NCI-H748 (cell line): ENCODE results near the gene DDA1.

Experiments used
- DNase-seq: peaks from one replicate; lab custom pipeline; 2025; ENCODE audit not compliant: unreplicated experiment; lab: John Stamatoyannopoulos, UW

Gene DDA1

DNA sequence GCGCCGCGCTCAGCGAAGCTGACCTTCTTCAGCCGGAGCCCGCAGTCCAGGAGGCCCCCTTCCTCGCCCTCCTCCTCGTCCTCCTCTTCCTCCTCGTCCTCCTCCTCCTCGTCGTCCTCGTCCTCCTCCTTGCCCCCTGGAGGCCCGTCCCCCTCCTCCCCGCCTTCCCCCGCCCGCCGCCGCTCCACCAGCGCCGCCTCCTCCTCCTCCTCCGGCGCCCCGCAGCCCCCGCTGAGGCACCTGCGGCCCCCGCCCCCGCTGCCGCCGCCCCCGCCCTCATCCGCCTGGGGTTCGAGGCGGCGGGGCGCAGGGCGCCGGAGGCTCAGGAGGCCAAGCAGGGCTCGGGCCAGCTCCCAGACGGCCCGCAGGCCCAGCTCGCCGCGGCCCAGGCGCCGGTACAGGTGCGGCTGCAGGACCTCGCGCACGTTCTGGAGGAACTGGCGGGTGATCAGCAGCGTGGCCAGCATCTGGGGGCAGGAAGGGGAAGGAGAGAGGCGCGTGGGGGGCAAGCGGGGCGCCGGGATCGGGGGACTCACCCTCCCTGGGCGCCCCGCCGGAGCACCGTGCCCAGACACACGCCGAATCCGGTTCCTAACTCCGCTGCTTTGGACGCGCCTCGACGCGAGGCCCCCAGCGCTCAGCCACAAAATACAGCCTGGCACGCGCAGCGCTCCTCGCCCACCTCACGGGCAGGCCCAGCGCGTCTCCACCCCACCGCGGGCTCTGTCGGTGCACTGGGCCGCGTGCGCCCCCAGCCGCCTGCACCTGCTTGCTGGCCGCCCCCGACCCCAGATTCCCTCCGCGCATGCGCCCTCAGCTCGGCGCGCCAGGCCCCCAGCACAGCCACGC is 19.4 kb downstream of the DDA1 start:
- DNase-seq = no peak

DNA sequence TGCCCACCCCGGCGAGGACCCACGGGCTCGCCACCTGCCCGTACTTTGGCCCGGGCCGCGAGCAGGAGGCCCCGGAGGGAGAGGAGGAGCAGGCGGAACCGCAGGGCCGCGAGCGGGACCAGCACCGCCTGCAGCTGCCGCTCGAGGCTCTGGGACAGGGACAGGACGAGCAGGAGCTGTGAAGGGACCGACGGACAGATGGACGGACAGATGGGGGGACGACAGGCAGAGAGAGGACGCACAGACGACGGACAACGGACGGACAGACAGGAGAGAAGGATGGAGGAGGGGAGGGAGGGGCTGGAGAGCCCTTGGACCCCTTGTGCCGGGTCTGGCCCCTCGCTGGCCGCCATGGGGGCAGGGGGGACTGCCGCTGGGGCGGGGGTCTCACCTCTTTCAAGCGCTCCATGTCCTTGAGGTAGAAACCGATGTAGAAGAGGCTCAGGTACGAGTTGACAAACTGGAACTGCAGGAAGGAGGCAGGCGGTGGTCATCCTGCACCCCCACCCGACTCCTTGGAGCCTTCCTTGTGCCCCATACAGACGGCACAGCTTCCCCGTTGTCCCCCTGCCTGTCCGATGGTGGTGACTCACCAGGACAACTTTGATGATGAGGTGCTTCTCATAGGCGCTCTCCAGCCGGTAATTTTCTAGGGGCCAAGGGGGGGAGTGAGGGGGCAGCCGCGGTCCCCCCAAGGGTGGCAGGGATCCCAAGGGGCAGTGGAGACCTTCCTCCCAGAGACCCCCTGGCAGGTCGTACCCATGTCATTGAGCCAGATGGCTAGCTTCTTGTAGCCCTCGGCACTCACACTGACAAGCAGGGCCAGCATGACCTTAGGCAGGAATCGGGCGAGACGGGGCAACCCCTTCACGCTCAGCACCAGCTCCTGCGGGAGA is 20.3 kb downstream of the DDA1 start:
- no peak for DNase-seq

DNA sequence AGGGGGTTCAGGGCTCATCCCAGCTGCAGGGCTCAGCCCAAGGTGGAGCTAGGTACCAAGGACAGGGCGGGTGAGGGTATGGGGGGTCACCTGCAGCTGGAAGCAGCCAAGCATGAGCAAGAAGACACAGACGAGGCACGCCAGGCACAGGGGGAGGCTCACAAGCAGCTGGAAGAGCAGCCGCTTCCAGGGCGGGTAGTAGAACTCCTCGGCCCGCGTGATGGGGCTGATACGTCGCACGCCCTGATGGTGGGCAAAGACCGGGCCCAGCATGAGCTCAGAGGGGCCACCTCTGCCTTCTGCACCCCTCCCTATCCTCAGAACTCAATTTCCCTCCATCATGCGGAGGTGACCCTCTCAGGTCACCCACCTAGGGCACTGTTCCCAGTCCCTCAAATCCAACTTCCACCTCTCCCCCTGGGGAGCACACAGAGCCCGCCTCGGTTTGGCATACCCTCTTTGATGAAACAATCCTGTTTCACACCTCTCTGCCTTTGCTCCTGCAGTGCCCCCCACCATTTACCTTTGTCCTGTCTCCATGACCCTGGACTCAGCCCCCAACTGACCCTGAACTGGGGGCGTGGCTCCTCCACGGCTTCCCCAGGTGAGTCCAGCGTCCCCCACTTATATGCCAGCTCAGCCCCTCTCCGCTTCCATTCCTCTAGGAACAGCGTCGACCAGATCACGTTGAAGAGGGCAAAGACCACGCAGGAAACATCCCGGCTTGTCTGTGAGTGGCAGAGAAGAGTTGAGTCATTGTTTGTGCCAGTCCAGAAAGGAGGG is 21.1 kb downstream of the DDA1 start:
- DNase-seq = no peak

DNA sequence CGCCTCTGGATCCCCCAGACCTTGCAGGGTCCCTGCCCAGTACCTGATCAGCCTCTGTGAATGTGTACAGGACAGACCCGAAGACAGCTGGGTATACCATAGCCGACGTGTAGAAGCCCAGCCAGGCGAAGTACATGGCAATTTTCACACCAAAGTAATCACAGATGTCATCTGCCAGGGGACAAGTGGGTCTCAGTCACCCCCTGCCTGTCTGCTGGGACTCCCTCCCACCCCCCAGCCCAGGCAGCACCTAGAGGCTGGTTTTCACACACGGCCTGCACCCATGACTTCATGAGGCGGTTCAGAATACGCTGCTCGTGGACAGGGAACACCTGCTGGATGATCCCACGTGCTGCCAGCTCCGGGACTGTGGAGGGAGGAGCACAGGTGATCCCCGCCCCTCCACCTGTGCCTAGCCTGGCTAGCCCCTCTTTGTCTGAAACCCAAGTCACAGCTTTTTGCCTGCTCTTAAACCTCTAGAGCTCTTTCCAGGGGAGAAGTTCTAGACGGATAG is 21.7 kb downstream of the DDA1 start:
- DNase-seq = peak; percentile 18

DNA sequence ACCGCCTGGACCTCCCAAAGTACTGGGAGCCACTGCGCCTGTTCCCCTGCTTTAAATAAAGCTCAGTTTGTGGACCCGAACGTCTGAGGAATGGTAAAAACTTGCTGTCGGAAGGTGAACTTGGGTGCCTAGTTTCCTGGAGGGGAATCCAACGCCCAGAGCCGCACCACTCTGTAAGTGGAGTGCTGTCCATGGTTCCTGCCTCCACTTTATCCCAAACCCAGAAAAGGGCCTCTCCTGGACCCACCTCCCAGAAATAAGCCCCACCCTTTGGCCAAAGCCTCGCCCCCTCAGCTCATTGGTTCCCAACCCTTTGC is 23.0 kb downstream of the DDA1 start:
- no peak for DNase-seq

DNA sequence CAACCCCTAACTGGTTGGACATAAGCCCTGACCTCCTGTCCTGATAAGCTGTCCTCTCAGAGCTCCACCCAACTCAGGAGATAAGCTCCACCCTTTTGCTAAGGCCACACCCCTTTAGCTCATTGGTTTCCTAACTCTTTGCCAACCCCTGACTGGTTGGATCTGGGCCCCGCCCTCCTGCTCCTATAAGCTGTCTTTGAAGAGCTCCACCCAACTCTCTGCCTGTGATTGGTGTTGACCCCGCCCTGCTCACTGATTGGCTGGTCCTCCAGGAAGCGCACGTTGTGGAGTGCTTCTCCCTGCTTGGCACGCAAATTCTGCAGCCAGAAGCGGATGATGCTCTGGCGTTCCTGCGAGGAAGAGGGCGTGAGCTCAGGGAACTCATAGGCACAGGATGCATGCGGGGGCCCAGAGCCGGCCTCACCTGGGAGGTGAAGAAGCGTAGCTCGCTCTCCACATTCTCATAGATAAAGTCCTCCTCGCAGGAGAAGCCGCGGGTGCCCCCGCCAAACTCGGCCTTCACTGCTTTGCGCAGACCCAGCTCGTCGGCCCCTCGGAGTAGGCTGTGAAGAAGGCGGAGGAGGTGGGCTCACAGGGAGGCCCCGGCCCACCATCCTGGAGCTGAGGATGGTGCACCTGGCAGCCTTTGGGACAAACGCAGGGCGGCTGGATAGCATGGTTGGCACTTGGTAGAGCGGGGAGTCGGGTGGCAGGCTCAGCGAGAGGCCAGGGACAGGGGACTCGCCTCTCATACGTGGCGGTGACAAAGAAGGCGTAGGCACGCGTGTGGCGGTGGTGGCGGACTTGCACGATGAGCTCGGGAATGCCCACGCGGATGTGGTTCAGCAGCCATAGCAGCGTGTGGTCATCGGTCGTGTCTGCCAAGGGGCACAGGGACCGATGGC is 23.6 kb downstream of the DDA1 start:
- peak; percentile 70 for DNase-seq

DNA sequence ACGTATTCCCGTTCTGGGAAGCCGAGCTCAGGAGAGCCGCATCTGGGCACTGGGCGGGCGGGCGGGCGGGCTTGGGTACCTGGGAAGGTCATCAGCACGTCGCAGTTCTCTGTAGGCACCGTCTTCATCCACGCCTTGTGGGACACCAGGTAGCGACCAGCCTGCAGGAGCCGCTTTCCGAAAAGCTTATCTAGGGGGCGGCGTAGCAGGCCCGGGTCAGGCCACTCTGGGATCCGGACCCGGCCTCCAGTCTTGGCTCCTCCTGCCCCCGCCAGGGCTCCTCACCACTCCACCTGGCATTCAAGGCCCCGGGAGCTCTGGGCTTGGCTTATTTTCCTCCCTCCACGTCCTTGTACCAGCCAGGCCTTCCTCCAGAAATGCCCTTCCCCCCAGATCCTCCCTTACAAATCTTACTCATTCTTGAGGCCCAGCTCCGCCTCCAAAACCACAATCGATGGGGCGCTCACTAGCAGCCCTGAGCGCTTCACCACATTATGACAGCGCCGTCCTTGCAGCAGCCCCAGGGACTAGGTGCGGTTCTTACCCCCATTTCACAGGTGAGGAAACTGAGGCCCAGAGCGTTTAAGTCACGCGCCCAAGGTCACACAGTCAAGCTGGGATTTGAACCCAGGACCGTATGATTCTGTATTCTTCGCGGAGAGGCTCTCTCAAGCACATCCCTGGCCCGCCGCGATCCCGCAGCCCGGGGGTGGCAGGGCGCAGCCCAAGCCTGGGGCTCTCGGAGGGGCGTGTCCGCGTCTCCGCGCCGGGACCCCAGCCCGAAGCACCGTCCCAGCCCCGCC is 24.4 kb downstream of the DDA1 start:
- DNase-seq = no peak

DNA sequence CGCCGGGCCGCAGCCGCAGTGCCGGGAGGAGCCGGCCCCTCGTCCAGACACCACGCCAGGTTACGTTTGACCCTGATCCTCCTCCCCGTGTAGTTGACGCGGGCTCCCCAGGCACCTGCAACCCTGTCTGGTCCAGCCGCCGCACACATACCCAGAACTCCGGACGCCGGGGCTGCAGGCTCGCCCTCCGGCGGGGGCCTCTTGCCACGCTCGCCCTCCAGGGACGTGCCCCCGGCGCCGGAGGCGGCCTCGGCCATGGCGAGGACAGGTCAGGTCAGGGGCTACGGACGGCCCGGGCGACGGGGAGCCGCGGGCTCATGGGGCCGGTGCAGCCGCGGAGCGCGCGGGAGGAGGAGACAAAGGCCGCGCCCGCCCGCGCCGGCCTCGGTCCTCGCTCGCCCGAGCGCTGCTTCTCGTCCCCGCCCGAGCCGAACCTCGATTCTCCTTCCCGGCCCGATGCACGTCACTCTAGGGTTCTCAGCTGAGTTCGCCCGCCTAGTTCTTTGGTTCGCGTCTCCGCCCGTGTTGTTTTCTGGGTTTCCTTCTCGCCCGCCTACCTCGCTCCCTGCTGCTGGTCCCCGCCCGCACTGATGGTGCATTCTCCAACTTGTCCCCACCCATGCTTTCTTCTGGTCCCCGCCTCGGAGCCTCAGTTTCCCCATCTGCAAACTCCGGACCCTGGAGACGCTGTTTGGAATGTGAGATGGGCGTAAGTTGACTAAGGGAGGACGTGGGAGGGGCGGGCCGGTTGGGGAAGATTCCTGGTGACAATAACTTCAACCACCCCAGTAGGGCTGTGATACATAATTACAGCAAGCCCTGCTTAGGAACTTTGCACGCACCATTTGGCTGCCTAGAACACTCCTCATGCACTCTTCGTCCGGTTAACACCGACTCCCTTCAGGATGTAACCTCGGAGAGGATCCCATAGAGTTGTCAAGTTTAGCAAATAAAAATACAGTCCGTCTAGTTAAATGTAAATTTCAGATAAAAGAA is 25.3 kb downstream of the DDA1 start, which contains the start of gene ANO8:
Gene ANO8, minus strand, starts transcription at position 442 of the 996 bp plus-strand sequence. Its CDS starts 185 bp downstream, at position 257.
- DNase-seq = peak; percentile 95

DNA sequence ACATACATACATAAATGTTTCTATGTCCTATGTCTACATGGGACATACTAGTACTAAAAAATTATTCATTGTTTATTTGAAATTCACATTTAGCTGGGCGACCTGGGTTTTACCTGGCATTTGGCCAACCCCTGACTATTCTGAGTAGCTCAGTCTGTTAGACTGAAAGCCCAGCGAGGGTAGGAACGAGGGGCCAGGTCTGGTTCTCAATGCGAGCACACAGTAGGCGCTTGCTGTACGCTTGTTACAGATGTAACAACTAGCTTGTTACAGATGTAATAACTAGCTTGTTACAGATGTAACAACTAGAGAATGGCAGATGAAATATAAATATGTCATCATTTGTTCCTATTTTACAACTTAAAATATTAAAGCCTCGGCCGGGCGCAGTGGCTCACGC is 26.2 kb downstream of the DDA1 start:
- no peak for DNase-seq

DNA sequence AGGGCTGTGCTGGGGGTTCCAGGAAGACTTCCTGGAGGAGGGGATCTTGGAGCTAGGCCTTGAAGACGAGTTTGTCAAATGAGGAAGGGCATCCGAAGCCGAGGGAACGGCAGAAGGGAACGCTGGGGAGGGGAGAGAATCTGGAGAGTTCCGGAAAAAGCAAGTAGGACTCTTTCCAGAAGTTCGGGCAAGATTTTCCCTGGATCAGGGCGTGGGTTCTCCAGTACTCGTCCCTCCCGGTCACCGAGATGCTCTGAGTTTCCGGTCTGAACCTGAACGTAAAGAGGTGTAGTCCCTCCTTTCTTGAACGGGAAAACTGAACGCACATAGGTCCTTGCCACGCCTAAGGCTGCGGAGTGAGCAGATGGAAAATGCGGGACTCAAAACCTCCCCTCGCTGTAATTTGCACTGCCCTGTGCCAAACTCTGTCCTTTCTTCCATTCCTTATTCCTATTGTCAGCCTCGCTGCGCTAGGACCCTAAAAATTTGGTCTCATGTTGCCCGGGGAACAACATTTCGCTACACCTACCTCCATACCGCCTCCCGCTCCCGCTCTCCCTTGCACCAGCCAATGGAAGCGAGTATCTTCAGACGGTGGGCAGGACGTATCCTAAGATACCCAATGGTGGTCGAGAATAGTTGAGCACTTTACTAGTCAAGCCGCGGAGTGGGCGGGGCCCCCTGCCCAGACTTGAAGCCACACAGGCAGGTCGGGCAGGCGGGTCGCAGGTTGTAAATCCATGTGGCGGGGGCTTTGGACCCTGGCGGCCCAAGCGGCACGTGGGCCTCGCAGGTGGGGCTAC is 27.7 kb downstream of the DDA1 start, which contains the start of gene GTPBP3:
Gene GTPBP3, plus strand, starts transcription at position 682 of the 803 bp plus-strand sequence. Its CDS starts 59 bp downstream, at position 741.
- peak; percentile 98 for DNase-seq

DNA sequence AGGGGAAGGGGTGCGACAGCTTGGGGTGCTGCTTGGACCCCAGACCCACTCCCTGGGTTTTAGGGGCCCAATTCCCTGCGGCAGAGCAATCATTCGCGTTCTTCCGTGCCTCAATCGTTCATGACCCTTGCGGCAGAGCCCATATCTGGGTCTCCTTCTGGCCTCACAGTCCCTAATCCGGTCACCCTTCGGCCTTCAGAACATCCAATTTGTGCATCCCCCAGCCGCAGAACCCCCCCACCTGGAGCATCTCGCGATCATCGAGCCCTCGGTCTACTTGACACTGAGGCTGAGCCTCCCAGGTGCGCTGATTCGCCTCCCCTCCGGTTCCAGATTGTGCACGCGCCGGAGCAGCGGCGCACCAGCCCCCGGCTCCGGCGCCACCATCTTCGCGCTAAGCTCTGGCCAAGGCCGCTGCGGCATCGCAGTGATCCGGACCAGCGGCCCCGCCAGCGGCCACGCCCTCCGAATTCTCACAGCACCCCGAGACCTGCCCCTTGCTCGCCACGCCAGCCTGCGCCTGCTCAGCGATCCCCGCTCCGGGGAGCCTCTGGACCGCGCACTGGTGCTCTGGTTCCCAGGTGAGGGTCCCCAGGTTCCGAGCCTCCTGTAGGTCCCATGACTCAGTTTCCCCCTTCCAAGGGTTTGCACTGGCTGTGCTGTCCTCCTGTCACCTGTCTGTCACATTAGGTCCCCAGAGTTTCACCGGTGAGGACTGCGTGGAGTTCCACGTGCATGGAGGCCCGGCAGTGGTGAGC is 28.5 kb downstream of the DDA1 start:
- DNase-seq = peak; percentile 41

DNA sequence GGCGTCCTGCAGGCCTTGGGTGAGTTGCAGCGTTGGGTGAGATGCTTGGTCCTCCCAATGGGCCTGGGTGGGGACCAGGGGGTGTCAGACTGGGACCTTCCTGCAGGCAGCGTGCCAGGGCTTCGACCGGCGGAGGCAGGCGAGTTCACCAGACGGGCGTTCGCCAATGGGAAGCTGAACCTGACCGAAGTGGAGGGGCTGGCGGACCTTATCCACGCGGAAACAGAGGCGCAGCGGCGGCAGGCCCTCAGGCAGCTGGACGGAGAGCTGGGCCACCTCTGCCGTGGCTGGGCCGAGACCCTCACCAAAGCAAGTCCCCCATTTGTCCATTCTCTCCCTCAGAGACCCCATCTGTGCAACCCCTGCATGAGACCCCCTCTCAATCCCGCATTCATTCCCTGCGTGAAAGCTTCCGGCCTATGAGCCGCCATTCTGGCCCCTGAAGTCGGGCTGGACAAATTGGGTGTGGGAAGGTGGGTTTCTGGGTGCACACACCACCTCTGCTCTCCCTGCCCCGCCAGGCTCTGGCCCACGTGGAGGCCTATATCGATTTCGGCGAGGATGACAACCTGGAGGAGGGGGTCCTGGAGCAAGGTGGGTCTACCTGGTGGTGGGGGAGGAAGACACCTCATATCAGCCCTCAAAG is 29.2 kb downstream of the DDA1 start:
- DNase-seq = no peak

DNA sequence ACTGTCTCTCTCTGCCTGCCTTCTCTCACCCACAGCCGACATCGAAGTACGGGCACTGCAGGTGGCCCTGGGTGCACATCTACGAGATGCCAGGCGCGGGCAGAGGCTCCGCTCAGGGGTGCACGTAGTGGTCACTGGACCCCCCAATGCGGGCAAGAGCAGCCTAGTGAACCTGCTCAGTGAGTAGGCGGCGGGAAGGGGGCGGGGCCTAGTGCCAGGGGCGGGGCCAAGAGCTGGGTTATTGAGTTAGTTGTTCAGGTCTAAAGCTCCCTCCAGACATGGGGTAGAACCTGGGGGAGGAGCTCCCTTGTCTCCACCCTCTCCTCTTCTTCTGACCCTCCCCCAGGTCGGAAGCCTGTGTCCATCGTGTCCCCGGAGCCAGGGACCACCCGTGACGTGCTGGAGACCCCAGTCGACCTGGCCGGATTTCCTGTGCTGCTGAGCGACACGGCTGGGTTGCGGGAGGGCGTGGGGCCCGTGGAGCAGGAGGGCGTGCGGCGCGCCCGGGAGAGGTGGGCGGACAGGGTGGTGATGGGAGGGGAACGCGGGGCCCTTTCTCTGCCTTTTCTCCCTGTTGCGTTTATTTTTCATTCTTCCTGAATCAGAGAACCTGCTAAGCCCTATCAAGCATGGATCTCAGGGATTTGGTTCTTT is 29.9 kb downstream of the DDA1 start:
- no peak for DNase-seq

DNA sequence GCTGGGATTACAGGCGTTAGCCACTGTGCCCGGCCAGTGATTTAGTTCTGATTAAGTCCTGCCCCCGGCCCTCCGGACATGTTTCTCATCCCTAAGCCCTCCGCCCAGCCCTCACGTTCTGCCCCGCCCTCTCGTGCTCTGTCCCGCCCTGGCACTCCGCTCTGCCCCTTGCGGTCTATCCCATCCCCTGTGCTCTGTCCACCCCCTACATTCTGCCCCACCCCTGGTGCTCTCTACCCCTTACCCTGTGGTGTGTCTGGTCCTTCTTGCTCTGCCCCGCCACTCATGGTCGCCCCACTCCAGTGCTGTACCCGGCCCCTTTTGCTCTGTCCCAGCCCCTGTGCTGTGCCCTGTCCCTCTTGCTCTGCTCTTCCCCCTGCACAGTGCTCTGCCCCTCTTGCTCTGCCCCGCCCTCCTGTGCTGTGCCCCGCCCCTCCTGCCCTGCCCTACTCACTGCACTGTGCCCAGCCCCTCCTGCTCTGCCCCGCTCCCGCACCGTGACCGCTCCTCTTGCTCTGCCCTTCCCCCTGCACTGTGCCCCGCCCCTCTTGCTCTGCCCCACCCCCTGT is 31.0 kb downstream of the DDA1 start:
- no peak for DNase-seq

DNA sequence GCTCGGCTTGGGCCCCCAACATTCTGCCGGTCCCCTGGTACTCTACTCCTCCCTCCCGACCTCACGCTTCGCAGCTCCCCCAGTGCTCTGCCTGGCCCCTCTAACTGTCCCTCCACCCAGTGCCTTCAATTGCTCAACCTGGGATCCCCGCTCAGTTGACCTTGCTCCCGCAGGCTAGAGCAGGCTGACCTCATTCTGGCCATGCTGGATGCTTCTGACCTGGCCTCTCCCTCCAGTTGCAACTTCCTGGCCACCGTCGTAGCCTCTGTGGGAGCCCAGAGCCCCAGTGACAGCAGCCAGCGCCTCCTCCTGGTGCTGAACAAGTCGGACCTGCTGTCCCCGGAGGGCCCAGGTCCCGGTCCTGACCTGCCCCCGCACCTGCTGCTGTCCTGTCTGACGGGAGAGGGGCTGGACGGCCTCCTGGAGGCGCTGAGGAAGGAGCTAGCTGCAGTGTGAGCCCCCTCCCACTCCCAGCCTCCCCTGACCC is 31.6 kb downstream of the DDA1 start:
- DNase-seq = no peak
